GM23338 (cell line): Measurements from ENCODE around the gene COIL.

Experiments
- CREB1 ChIP-seq: fragments of 250-450 bp; sonication (Bioruptor Pico); IDR thresholded peaks from 2 replicates; pipeline ENCODE4 v1.5.0; 2020; ENCODE audit warnings: low read depth, mild to moderate bottlenecking, moderate library complexity
- CTCF ChIP-seq, 2 experiments: fragments of 200-600 bp in 1 of 2; sonication (generic) in 1 of 2; conservative IDR thresholded peaks; 2 replicates each; pipeline versions ENCODE4 v1.5.1 to v1.6.1; 2016 to 2017; ENCODE audit warnings: antibody characterized with exemption in 2 of 2, low read depth in 2 of 2, mild to moderate bottlenecking in 2 of 2, moderate library complexity in 1 of 2
- ETS1 ChIP-seq: IDR thresholded peaks from 2 replicates; pipeline ENCODE4 v1.6.1; 2016; ENCODE audit warnings: antibody characterized with exemption
- EZH2 ChIP-seq: fragments of 200-600 bp; sonication (generic); IDR thresholded peaks from one replicate; pipeline ENCODE4 v1.8.0; 2017; ENCODE audit warnings: antibody characterized with exemption, mild to moderate bottlenecking, low read depth; ENCODE audit not compliant: unreplicated experiment
- EZH2phosphoT487 ChIP-seq: fragments of 200-600 bp; sonication (generic); IDR thresholded peaks from one replicate; pipeline ENCODE4 v1.8.1; 2018; ENCODE audit warnings: antibody characterized with exemption; ENCODE audit not compliant: unreplicated experiment
- JUNB ChIP-seq: IDR thresholded peaks from one replicate; pipeline ENCODE4 v1.6.1; 2016; ENCODE audit warnings: antibody characterized with exemption; ENCODE audit not compliant: unreplicated experiment
- NANOG ChIP-seq: IDR thresholded peaks from 2 replicates; pipeline ENCODE4 v1.6.1; 2016; ENCODE audit warnings: antibody characterized with exemption, borderline replicate concordance
- POLR2AphosphoS5 ChIP-seq: IDR thresholded peaks from 2 replicates; pipeline ENCODE4 v1.6.1; 2016; ENCODE audit warnings: antibody characterized with exemption, low read depth
- REST ChIP-seq: IDR thresholded peaks from one replicate; pipeline ENCODE4 v1.6.1; 2018; ENCODE audit warnings: antibody characterized with exemption; ENCODE audit not compliant: unreplicated experiment
- STAT1 ChIP-seq: IDR thresholded peaks from one replicate; pipeline ENCODE4 v1.6.1; 2016; ENCODE audit warnings: antibody characterized with exemption; ENCODE audit not compliant: unreplicated experiment
- ZNF114 ChIP-seq: fragments of 250-450 bp; sonication (Bioruptor Pico); IDR thresholded peaks from 2 replicates; pipeline ENCODE4 v1.5.0; 2020; ENCODE audit warnings: mild to moderate bottlenecking, moderate library complexity
- ZNF331 ChIP-seq: fragments of 250-450 bp; sonication (Bioruptor Pico); IDR thresholded peaks from 2 replicates; pipeline ENCODE4 v1.5.0; 2020; ENCODE audit warnings: low read depth, mild to moderate bottlenecking, moderate library complexity
- ZNF462 ChIP-seq: fragments of 250-450 bp; sonication (Bioruptor Pico); IDR thresholded peaks from 2 replicates; pipeline ENCODE4 v1.5.0; 2020; ENCODE audit warnings: mild to moderate bottlenecking, moderate library complexity

DNA sequence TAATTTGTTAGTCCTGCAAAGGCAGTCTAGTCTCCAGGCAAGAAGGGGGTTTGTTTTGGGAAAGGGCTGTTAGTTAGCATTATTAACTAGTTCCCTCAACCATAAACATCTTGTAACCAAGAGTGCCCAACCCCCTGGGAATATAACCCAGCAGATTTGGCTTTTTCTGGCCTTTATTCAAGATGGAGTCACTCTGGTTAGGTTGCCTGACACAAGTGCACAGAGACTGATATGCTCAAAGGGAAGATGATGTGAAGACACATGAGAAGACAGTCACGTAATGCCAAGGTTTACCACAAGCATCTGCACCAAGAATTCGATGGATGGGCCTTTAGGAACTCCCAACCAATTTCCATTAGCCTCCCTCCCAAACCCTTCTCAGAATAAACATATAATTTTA is 13.2 kb upstream of the COIL start:
- TF ChIP-seq CTCF (conservative IDR thresholded peaks at IDR 0.05; ENCODE audit: low read depth in 2 of 2) (no peak), REST (no peak), EZH2 (no peak), EZH2phosphoT487 (no peak), CREB1 (no peak), ZNF462 (CRISPR knock-in tag) (no peak), POLR2AphosphoS5 (no peak), NANOG (no peak), JUNB (no peak), ETS1 (no peak), ZNF114 (CRISPR knock-in tag) (no peak), STAT1 (no peak), ZNF331 (CRISPR knock-in tag) (no peak)
